ENCODE results near the gene PHACTR1. TPM values are rescaled to one million over a fixed set of nuclear protein-coding genes. Genes with fewer than 3 reads are reported as not detected.

The PHACTR1 gene
- total and polyA plus RNA-seq, 9 of the 15 experiments (the other 6 are each of a cell fraction or from before 2014, with no cell fraction given) = 11.5 to 32.6 (median 22.0) TPM

- TF ChIP-seq MYNN (IDR thresholded peaks at IDR 0.05) (no peak), MYNN (CRISPR knock-in tag; IDR thresholded peaks at IDR 0.05) (no peak), ZNF133 (CRISPR knock-in tag; IDR thresholded peaks at IDR 0.05) (no peak), ETV6 (IDR thresholded peaks at IDR 0.05; ENCODE audit: borderline replicate concordance in 1 of 2, low read depth in 2 of 2, low read length in 1 of 2) (no peak), ETV6 (CRISPR knock-in tag; IDR thresholded peaks at IDR 0.05; ENCODE audit: borderline replicate concordance) (no peak), DIDO1 (tag; IDR thresholded peaks at IDR 0.05; ENCODE audit: low read depth) (no peak)
Observed at GRCh38 chr6:13112921-13113320, 396.4 kb downstream of the PHACTR1 start (continued).

DNA sequence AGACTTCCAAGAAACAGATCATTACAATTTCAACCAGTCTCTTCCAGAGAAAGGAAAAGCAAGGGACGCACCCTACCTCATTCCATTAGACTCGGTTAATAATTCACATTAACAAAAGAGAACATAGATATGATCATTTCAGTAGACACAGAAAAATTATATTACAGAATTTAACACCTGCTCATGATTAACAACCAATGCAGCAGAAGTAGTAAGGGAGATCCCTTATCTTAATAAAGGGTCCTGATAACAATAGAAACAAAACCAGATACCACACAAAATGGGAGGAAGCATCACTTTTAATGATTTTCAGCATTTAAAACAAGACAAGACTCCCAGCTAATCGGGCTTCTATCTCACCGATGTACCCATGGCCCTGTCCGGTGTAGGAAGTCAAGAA lies 396.8 kb downstream of the PHACTR1 start:
- H3K36me3 ChIP-seq (ENCODE audit: control insufficient read depth, insufficient read depth, low read length) = no peaks in the 10 kb centered on the region
- H2AFZ ChIP-seq (ENCODE audit: low read depth, low read length) = no peak overlapping the region
- in situ Hi-C loops (cut with MboI) = no loop called here
- H4K20me1 ChIP-seq (replicated peaks; ENCODE audit: control insufficient read depth, insufficient read depth, low read length) = no peaks in the 10 kb centered on the region
- no peak overlapping the region for H3K4me3 ChIP-seq
- no peaks in the 10 kb centered on the region for H3K4me1 ChIP-seq (replicated peaks in 1 of 2; ENCODE audit: control insufficient read depth in 2 of 2, insufficient read depth in 2 of 2, low read length in 2 of 2)
- FAIRE-seq (no peak), DNase-seq (ENCODE audit: extremely low read depth in 1 of 4, low spot score in 3 of 4) (no peak), ATAC-seq (no peak)
- ChIA-PET POLR2A (interaction anchor here (1.9 kb wide), 1 partner anchor 11 kb away, joined by 7 read pairs; no protein-coding TSS in a partner anchor), CTCF (ENCODE audit: low intra/inter-chr PET ratio) (no interaction called here)
- H3K4me2 ChIP-seq (ENCODE audit: insufficient read depth, low read length) = no peak overlapping the region
- WGBS (ENCODE audit: insufficient coverage, low coverage, missing lambda C conversion rate) = 2% methylated on average over 5 of the region's 5 CpGs
- no peaks in the 10 kb centered on the region for H3K9me3 ChIP-seq (replicated peaks; ENCODE audit: control insufficient read depth, insufficient read depth, low read depth, low read length)
- TF ChIP-seq KLF16 (IDR thresholded peaks at IDR 0.05) (no peak), CBX1 (IDR thresholded peaks at IDR 0.05; ENCODE audit: low read depth) (no peak), MTF1 (CRISPR knock-in tag; IDR thresholded peaks at IDR 0.05; ENCODE audit: borderline replicate concordance) (no peak), CXXC5 (CRISPR knock-in tag; IDR thresholded peaks at IDR 0.05) (no peak), TAF9B (IDR thresholded peaks at IDR 0.05; ENCODE audit: partially characterized antibody) (no peak), PRMT5 (CRISPR knock-in tag; IDR thresholded peaks at IDR 0.05) (no peak), ARNT (IDR thresholded peaks at IDR 0.05) (no peak), ZNF277 (CRISPR knock-in tag; IDR thresholded peaks at IDR 0.05; ENCODE audit: borderline replicate concordance) (no peak)
- TF ChIP-seq, protein P1, sequence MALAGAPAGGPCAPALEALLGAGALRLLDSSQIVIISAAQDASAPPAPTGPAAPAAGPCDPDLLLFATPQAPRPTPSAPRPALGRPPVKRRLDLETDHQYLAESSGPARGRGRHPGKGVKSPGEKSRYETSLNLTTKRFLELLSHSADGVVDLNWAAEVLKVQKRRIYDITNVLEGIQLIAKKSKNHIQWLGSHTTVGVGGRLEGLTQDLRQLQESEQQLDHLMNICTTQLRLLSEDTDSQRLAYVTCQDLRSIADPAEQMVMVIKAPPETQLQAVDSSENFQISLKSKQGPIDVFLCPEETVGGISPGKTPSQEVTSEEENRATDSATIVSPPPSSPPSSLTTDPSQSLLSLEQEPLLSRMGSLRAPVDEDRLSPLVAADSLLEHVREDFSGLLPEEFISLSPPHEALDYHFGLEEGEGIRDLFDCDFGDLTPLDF (CRISPR knock-in tag; IDR thresholded peaks at IDR 0.05) = no peak
- H3K27me3 ChIP-seq (ENCODE audit: control insufficient read depth in 2 of 2, insufficient read depth in 2 of 2, low read length in 2 of 2) = peaks cover 0 to 2% of the 10 kb centered on the region in 2 experiments; a peak in 1 of 5 replicates
- no TSS peak for BruUV-seq (replicated peaks)
- H3K9ac ChIP-seq (ENCODE audit: insufficient read depth in 1 of 2, low read depth in 2 of 2, low read length in 2 of 2) = no peak overlapping the region
- intact Hi-C loops (cut with micrococcal nuclease) = no loop called here
- no peak overlapping the region for H3K27ac ChIP-seq (ENCODE audit: extremely low read depth, low read depth, low read length)
- no peaks in the 10 kb centered on the region for H3K79me2 ChIP-seq (ENCODE audit: control insufficient read depth, insufficient read depth, low read length)
- no peaks in the 10 kb centered on the region for H3K9me1 ChIP-seq (ENCODE audit: control insufficient read depth, insufficient read depth, low read length)
